HepG2 (cell line): ENCODE data around the gene SLC34A3. TPM values are rescaled to one million over a fixed set of nuclear protein-coding genes. Genes with fewer than 3 reads are reported as not detected.

Experiments
- CBX2 ChIP-seq, 2 experiments: fragments of 200-600 bp in 1 of 2; sonication (generic); formaldehyde crosslinking in 1 of 2; IDR thresholded peaks; 2 replicates each; pipeline versions ENCODE4 v1.7.0 to v1.8.1; 2018 to 2022; ENCODE audit warnings: low read depth in 2 of 2, low read length in 1 of 2, mild to moderate bottlenecking in 1 of 2, missing genetic modification reagents in 1 of 2
- CCDC6 ChIP-seq: sonication (generic); formaldehyde crosslinking; IDR thresholded peaks from 2 replicates; pipeline ENCODE4 v1.8.1; 2022; ENCODE audit warnings: mild to moderate bottlenecking, missing genetic modification reagents, moderate library complexity
- DMAP1 ChIP-seq: IDR thresholded peaks from 2 replicates; pipeline ENCODE4 v1.6.1; 2016
- DNMT1 ChIP-seq: sonication (generic); formaldehyde crosslinking; IDR thresholded peaks from 2 replicates; pipeline ENCODE4 v1.5.1; 2020; ENCODE audit warnings: mild to moderate bottlenecking, missing genetic modification reagents
- GTF2F1 ChIP-seq: fragments of 150-350 bp; IDR thresholded peaks from 2 replicates; pipeline ENCODE4 v1.6.1; 2014; ENCODE audit warnings: low read length
- MTF2 ChIP-seq: sonication (generic); formaldehyde crosslinking; IDR thresholded peaks from 2 replicates; pipeline ENCODE4 v1.5.0; 2020; ENCODE audit warnings: missing genetic modification reagents, borderline replicate concordance
- RFX1 ChIP-seq: fragments of 450-650 bp; IDR thresholded peaks from 2 replicates; pipeline ENCODE4 v1.6.1; 2017
- SIX4 ChIP-seq: sonication (generic); formaldehyde crosslinking; IDR thresholded peaks from 2 replicates; pipeline ENCODE4 v1.4.0; 2020; ENCODE audit warnings: missing genetic modification reagents
- SMAD3 ChIP-seq: sonication (generic); formaldehyde crosslinking; IDR thresholded peaks from 2 replicates; pipeline ENCODE4 v1.4.0; 2020; ENCODE audit warnings: missing genetic modification reagents
- TBX2 ChIP-seq: sonication (generic); formaldehyde crosslinking; IDR thresholded peaks from 2 replicates; pipeline ENCODE4 v1.5.0; 2020; ENCODE audit warnings: missing genetic modification reagents, mild to moderate bottlenecking, borderline replicate concordance
- THAP9 ChIP-seq: sonication (generic); formaldehyde crosslinking; IDR thresholded peaks from 2 replicates; pipeline ENCODE4; 2020; ENCODE audit warnings: missing genetic modification reagents, mild to moderate bottlenecking, borderline replicate concordance
- TMF1 ChIP-seq: sonication (generic); formaldehyde crosslinking; IDR thresholded peaks from 2 replicates; pipeline ENCODE4 v1.8.1; 2022; ENCODE audit warnings: low read depth, missing genetic modification reagents
- XRCC5 ChIP-seq: fragments of 200-400 bp; formaldehyde crosslinking; optimal IDR thresholded peaks from 2 replicates; pipeline ENCODE3; 2017; ENCODE audit warnings: mild to moderate bottlenecking, low read length
- ZBTB44 ChIP-seq: sonication (generic); formaldehyde crosslinking; IDR thresholded peaks from 2 replicates; pipeline ENCODE4 v1.4.0; 2020; ENCODE audit warnings: missing genetic modification reagents
- ZBTB46 ChIP-seq: sonication (generic); formaldehyde crosslinking; IDR thresholded peaks from 2 replicates; pipeline ENCODE4 v1.4.0; 2020; ENCODE audit warnings: mild to moderate bottlenecking, missing genetic modification reagents, borderline replicate concordance
- ZGPAT ChIP-seq: IDR thresholded peaks from 2 replicates; pipeline ENCODE4 v1.6.1; 2016; ENCODE audit warnings: mild to moderate bottlenecking
- ZNF101 ChIP-seq: sonication (generic); formaldehyde crosslinking; IDR thresholded peaks from 2 replicates; pipeline ENCODE4 v1.4.0; 2020; ENCODE audit warnings: mild to moderate bottlenecking, low read depth, missing genetic modification reagents, borderline replicate concordance
- ZNF33B ChIP-seq: sonication (generic); formaldehyde crosslinking; IDR thresholded peaks from 2 replicates; pipeline ENCODE4 v1.5.1; 2020; ENCODE audit warnings: mild to moderate bottlenecking, missing genetic modification reagents
- ZNF460 ChIP-seq: sonication (generic); formaldehyde crosslinking; IDR thresholded peaks from 2 replicates; pipeline ENCODE4 v1.5.1; 2020; ENCODE audit warnings: missing genetic modification reagents, mild to moderate bottlenecking, borderline replicate concordance
- ZNF747 ChIP-seq: sonication (generic); formaldehyde crosslinking; IDR thresholded peaks from 2 replicates; pipeline ENCODE4 v1.8.1; 2023; ENCODE audit warnings: missing genetic modification reagents, mild to moderate bottlenecking, borderline replicate concordance
- ZNF772 ChIP-seq: sonication (generic); formaldehyde crosslinking; IDR thresholded peaks from 2 replicates; pipeline ENCODE4 v1.5.0; 2020; ENCODE audit warnings: mild to moderate bottlenecking, missing genetic modification reagents
- ZNF83 ChIP-seq: sonication (generic); formaldehyde crosslinking; IDR thresholded peaks from 2 replicates; pipeline ENCODE4 v1.4.0; 2020; ENCODE audit warnings: missing genetic modification reagents, mild to moderate bottlenecking, borderline replicate concordance
- ZSCAN31 ChIP-seq: sonication (generic); formaldehyde crosslinking; IDR thresholded peaks from 2 replicates; pipeline ENCODE4 v1.5.0; 2020; ENCODE audit warnings: low read depth, mild to moderate bottlenecking, missing genetic modification reagents
- polyA plus RNA-seq, 8 experiments: library from polyadenylated mRNA; depleted of rRNA in 3 of 8; stranded (reverse) in 7 of 8; unstranded in 1 of 8; fragments of >200 nt; fragmentation: Illumina TruSeq in 4 of 8; extraction: Trizol in 4 of 8; gene quantifications; 2 replicates each; pipeline versions ENCODE4 v1.2.1 to v1.2.3, GENCODE V29; 2011 to 2016; ENCODE audit warnings: low read depth in 4 of 8, missing spikeins in 1 of 8, mixed read lengths in 1 of 8; ENCODE audit not compliant: insufficient read depth in 1 of 8
- total RNA-seq, 5 experiments: library from RNA; depleted of rRNA; stranded (reverse); fragments of >200 nt; fragmentation: Illumina TruSeq; extraction: Trizol; gene quantifications; 2 replicates each; pipeline ENCODE4 v1.2.3, GENCODE V29; 2016; ENCODE audit warnings: low read depth in 1 of 5

The SLC34A3 gene
- total and polyA plus RNA-seq, 2 of the 13 experiments (the other 11 are each of a cell fraction or from before 2014, with no cell fraction given), result 0.07 to 1.0 TPM

GRCh38 chr9:137201205-137201868, 29.4 kb upstream of the SLC34A3 start (continued):
- no peak for TF ChIP-seq ZBTB46 (CRISPR knock-in tag)
- no peak for TF ChIP-seq TMF1 (CRISPR knock-in tag)
- TF ChIP-seq ZBTB44 (CRISPR knock-in tag), result no peak
- TF ChIP-seq CCDC6, result no peak
- TF ChIP-seq RFX1, result no peak
- peak; percentile 2; the same call in 1 of the 2 replicates for TF ChIP-seq DNMT1 (CRISPR knock-in tag)
- TF ChIP-seq ZNF772, result 0 out of 2 replicates have a peak, but pooled peaks have one; percentile 59
- TF ChIP-seq THAP9 (CRISPR knock-in tag), result peak; percentile 80
- TF ChIP-seq SMAD3 (CRISPR knock-in tag), result peak; percentile 32; the same call in 1 of the 2 replicates
- no peak for TF ChIP-seq XRCC5
- peak; percentile 0; the same call in 1 of the 2 replicates for TF ChIP-seq DMAP1 (CRISPR knock-in tag)
- TF ChIP-seq CBX2 (IDR thresholded peaks at IDR 0.05; ENCODE audit: low read depth, low read length), result no peak
- no peak for TF ChIP-seq CBX2 (CRISPR knock-in tag; IDR thresholded peaks at IDR 0.05; ENCODE audit: low read depth)
- TF ChIP-seq ZGPAT, result peak; percentile 63; the same call in 1 of the 2 replicates
- TF ChIP-seq ZNF460 (CRISPR knock-in tag), result no peak
- no peak for TF ChIP-seq MTF2 (CRISPR knock-in tag)
- TF ChIP-seq ZNF33B (CRISPR knock-in tag), result no peak
- peak; percentile 13; the same call in 1 of the 2 replicates for TF ChIP-seq TBX2 (CRISPR knock-in tag)
- no peak for TF ChIP-seq ZNF83 (CRISPR knock-in tag)
- TF ChIP-seq ZNF747 (CRISPR knock-in tag), result peak; percentile 84
- TF ChIP-seq ZSCAN31, result peak; percentile 47; the same call in 1 of the 2 replicates
- TF ChIP-seq SIX4 (CRISPR knock-in tag), result no peak
- no peak for TF ChIP-seq GTF2F1
- no peak for TF ChIP-seq ZNF101 (CRISPR knock-in tag)
